B cell (primary cell): ENCODE measurements around the gene RAB3A.

ENCODE experiments used
- EZH2 ChIP-seq: IDR thresholded peaks from 2 replicates; pipeline ENCODE4 v1.6.1; 2012; ENCODE audit warnings: borderline replicate concordance, low read depth, mild to moderate bottlenecking, moderate library complexity, low read length; ENCODE audit not compliant: insufficient read depth, poor library complexity, severe bottlenecking
- TF ChIP-seq, protein P1 (sequence below): fragments of 200-600 bp; IDR thresholded peaks from one replicate; pipeline ENCODE4 v1.8.0; 2022; ENCODE audit warnings: antibody characterized with exemption, mild to moderate bottlenecking

DNA sequence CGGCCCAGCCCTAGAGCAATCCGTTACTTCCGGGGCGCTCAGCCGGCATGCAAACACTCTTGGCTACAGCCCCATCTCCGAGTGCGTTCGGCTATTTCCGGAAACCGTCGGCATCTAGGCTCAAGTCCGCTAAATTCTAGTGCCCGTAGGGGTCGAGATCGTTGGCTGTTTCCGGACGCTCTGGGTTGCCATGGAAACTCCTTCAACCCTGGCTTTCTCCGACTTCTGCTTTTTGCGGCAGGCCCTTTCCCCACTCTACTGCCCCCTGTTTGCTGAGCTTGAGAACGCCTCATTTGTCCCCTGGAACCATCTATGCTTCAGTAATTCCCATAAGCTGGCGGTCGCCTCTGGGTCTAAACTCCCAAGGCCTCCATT is 51.4 kb downstream of the RAB3A start:
- TF ChIP-seq, protein P1, sequence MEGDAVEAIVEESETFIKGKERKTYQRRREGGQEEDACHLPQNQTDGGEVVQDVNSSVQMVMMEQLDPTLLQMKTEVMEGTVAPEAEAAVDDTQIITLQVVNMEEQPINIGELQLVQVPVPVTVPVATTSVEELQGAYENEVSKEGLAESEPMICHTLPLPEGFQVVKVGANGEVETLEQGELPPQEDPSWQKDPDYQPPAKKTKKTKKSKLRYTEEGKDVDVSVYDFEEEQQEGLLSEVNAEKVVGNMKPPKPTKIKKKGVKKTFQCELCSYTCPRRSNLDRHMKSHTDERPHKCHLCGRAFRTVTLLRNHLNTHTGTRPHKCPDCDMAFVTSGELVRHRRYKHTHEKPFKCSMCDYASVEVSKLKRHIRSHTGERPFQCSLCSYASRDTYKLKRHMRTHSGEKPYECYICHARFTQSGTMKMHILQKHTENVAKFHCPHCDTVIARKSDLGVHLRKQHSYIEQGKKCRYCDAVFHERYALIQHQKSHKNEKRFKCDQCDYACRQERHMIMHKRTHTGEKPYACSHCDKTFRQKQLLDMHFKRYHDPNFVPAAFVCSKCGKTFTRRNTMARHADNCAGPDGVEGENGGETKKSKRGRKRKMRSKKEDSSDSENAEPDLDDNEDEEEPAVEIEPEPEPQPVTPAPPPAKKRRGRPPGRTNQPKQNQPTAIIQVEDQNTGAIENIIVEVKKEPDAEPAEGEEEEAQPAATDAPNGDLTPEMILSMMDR = peak; percentile 88
- TF ChIP-seq EZH2 = no peak
